ENCODE results near the gene P2RY12.

The P2RY12 gene

DNA sequence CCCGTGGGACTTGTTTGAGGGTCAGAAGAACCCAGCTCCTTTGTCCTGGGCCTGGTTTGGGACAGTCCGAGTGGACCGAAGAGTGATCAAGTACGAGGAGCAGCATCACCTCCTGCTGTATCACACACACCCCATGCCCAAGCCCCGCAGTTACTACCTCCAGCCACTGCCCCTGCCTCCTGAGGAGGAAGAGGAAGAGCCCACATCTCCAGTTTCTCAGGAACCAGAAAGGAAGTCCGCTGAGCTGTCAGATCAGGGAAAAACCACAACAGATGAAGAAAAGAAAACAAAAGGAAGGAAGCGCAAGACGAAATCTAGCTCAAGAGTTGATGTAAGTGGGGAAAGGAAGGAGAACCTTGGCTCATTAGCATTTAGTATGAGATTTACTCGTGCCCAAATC lies 3.3 kb upstream of the P2RY12 start:
- no peak for DNase-seq (ENCODE audit: extremely low spot score)
- no peak for TF ChIP-seq CTCF (IDR thresholded peaks at IDR 0.05; ENCODE audit: control extremely low read depth, extremely low read depth, low read depth, missing control alignments)
- ChIA-PET POLR2A (no interaction called here), CTCF (interaction anchor here (0.9 to 1.7 kb wide), 4 partner anchors 8 to 1187 kb away, joined by 3 to 5 read pairs (median 4); no protein-coding TSS in a partner anchor)

GRCh38 chr3:151387432-151387831 lies 2.9 kb upstream of the P2RY12 start:
- ChIA-PET POLR2A (no interaction called here), CTCF (interaction anchor here (0.9 to 1.5 kb wide), 3 partner anchors 10 to 1187 kb away, joined by 3 to 5 read pairs (median 3); no protein-coding TSS in a partner anchor)
- no peak for TF ChIP-seq CTCF (IDR thresholded peaks at IDR 0.05; ENCODE audit: control extremely low read depth, extremely low read depth, low read depth, missing control alignments)
- DNase-seq (ENCODE audit: extremely low spot score), result no peak

DNA sequence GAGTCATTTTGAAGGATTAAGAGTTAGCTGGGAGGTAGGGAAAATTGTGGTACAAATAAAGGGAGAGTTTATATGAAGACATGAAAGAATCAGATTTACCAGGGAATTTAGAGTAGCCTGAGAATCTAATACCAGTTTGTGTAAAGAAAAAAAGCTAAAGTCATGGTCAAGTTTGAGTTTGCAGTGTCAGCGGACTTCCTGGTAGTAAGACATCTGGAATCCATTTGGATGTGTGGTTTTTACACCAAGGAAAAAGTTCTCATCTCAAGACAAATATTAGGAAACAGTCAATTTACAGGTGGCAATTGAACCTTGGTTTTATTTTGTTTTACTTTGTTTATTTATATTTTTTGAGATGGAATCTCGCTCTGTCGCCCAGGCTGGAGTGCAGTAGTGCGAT lies 1.5 kb upstream of the P2RY12 start:
- DNase-seq (ENCODE audit: extremely low spot score), result no peak
- TF ChIP-seq CTCF (IDR thresholded peaks at IDR 0.05; ENCODE audit: control extremely low read depth, extremely low read depth, low read depth, missing control alignments), result no peak
- CTCF ChIA-PET, result interaction anchor here (0.6 to 1.8 kb wide), 3 partner anchors 9 to 121 kb away, joined by 3 to 6 read pairs (median 4); no protein-coding TSS in a partner anchor
- POLR2A ChIA-PET, result no interaction called here

DNA sequence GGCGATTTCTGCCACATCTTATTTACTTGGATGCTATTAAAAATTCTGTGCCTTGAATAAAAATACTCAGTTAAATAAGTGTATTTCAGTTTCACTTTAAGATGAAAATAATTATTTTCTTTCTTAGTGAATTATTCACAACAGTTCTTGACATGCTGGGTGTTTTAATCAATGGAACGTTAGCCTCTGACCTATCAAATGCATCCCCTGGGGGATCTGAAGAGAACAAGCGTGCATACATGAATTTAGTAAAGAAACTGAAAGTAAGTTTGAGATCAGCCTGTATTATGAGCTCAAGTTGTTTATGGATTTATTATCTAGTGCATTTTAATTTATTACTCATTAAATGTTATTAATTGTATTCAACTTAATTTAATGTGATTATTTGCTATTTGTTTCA lies 597 bp downstream of the P2RY12 start:
- POLR2A ChIA-PET, result no interaction called here
- DNase-seq (ENCODE audit: extremely low spot score), result no peak
- CTCF ChIA-PET, result interaction anchor here (0.8 to 1.5 kb wide), 3 partner anchors 11 to 26 kb away, joined by 3 to 5 read pairs (median 4); no protein-coding TSS in a partner anchor
- TF ChIP-seq CTCF (IDR thresholded peaks at IDR 0.05; ENCODE audit: control extremely low read depth, extremely low read depth, low read depth, missing control alignments), result no peak

DNA sequence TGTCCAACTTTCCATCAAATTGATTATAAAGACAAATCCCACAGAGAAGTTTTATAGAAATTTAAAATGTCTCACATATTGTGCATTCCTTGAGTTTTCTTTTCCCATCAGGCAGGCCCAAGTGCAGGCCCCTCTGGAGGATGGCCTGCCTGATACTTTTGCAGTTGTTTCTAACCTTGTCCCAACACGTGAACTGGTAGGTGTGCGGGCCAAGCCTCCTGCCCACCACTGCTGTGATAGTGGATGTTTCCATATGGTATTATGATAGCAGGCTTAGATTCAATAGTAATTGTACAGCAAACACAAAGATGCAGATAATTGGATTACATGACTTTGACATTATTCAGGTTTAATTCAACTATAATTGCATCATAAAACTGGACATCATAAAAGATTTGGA lies 1.4 kb downstream of the P2RY12 start:
- CTCF ChIA-PET, result interaction anchor here (1.2 to 1.9 kb wide), 2 partner anchors 15 to 16 kb away, joined by 4 to 5 read pairs; no protein-coding TSS in a partner anchor
- POLR2A ChIA-PET, result no interaction called here
- TF ChIP-seq CTCF (IDR thresholded peaks at IDR 0.05; ENCODE audit: control extremely low read depth, extremely low read depth, low read depth, missing control alignments), result no peak
- no peak for DNase-seq (ENCODE audit: extremely low spot score)

DNA sequence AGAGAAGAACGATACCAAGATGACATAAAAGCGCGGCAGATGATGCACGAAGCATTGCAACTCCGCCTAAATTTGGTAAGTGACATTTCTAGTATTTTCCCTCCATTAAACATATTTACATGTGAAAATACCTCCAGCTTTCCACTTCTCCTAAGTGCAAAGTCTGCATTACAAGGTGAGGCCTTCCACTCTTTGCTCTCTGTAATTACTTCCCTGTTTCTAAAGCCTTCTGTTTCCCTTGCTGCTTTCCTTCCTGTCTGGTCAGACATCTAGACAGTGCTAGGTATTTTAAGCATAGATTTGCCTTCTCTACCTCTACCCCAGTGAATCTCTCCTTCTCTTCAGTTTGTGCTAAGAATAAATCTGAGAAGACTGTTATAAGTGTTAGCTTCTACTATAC lies 1.9 kb downstream of the P2RY12 start:
- CTCF ChIA-PET, result interaction anchor here (0.8 to 1.9 kb wide), 3 partner anchors 12 to 17 kb away, joined by 3 to 5 read pairs (median 4); no protein-coding TSS in a partner anchor
- DNase-seq (ENCODE audit: extremely low spot score), result no peak
- POLR2A ChIA-PET, result no interaction called here
- TF ChIP-seq CTCF (IDR thresholded peaks at IDR 0.05; ENCODE audit: control extremely low read depth, extremely low read depth, low read depth, missing control alignments), result no peak
